HG02943 (cell line): ENCODE data around the gene CGB2.
"Not testable (repeated sequence)": the region's sequence is repeated elsewhere in the genome, so short reads cannot be mapped to it uniquely, and the experiment has no call there.

Experiments used
- ATAC-seq: cut with Tn5 transposase; IDR thresholded peaks from one replicate; pipeline ENCODE4 v1.9.1; 2021; ENCODE audit warnings: mild to moderate bottlenecking, low read depth, moderate library complexity; ENCODE audit not compliant: unreplicated experiment

The CGB2 gene

GRCh38 chr19:49064768-49065611, 33.3 kb downstream of the CGB2 start, which contains the start of gene NTF4:
NTF4 (minus strand) TSS chr19:49064818; CDS start chr19:49061997, 2,821 bp downstream.
- no peak for ATAC-seq

- no peak for ATAC-seq
Observed at GRCh38 chr19:49065905-49066512, 34.3 kb downstream of the CGB2 start.

DNA sequence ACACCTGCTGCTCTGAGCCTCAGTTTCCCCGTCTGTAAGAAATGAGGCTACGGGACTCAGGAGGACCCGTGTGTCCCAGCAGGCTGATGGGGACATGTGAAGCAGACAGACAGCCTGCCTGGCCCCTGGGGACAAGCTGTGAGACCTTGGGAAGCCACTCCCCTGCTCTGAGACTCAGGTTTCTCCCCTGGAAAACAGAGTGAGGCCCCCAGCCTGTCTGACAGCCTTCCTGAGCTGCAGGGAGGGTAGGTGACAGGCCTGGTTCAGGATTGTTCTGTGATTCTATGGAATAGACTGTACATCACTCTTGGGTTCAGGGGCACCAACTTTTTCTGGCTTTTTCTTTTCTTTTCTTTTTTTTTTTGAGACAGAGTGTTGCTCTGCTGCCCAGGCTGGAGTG, 35.9 kb downstream of the CGB2 start:
- ATAC-seq: no peak

DNA sequence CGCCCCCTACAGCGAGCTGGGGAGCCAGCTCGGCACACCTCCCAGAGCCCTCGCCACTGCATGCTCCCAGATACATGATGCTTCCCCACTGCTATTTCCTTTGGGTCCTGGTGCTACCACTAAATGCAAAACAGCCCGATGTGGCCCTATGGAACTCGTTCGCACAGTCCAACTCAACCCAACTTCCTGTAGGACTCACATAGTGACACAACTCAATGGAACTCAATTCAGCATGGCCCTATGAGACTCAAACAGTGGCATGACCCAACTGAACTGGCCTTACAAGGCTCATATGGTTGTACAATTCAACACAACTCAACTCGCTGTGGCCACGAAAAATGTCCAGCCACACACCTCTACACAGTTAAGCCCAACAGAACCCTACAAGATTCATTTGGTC, 37.3 kb downstream of the CGB2 start:
- ATAC-seq: no peak

- no peak for ATAC-seq
Observed at GRCh38 chr19:49070416-49070815, 38.7 kb downstream of the CGB2 start.

DNA sequence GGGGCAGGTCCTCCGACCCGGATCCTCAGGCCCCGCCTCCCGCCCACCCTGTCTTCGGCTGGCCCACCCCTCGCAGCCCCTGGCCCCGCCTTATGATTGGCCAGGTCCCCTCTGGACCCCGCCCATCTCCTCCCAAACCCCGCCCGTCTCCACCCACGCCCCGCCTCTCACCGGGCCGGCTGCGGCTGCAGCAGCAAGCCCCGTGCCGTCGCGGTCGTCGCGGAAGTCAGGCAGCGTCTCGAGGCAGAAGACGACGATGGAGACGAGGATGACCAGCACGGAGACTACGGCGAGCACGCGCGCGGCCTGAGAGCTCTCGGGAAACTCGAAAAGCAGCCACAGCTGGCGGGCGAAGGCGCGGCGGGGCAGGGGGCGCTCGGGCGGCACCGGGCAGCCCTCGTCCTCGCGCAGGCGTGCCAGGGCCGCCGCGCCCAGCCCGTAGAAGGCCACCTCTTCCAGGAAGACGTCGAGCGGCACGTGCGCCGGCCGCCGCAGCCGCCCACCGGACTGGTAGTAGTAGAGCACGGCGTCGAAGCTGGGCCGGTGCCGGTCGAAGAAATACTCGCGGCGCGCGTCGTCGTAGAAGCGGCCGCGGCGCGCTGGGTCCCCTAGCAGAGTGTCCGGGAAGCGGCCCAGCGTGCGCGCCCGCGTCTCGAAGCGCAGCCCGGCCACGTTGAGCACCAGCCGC, 40.3 kb downstream of the CGB2 start:
- no peak for ATAC-seq

GRCh38 chr19:49073514-49074378, 42.1 kb downstream of the CGB2 start:
- no peak for ATAC-seq

DNA sequence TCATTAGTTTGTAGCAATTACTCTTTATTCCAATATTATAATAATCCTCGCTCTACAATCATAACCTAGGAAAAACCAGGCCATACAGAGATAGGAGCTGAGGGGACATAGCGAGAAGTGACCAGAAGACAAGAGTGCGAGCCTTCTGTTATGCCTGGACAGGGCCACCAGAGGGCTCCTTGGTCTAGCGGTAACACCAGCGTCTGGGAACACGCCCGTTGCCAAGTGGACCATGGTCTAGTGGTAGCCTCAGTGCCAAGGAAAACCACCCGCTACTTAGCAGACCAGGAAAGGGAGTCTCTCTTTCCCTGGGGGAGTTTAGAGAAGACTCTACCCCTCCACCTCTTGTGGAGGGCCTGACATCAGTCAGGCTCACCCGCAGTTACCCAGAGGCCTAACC, 43.2 kb downstream of the CGB2 start:
- not testable (repeated sequence) for ATAC-seq

- ATAC-seq: no peak
Observed at GRCh38 chr19:49080392-49080791, 48.7 kb downstream of the CGB2 start.

- ATAC-seq: no peak
Observed at GRCh38 chr19:49081273-49081672, 49.6 kb downstream of the CGB2 start.
